Mesenchymal stem cell (in vitro differentiated cells and primary cell): Measurements from ENCODE around the gene DPEP1.

Experiments
- DNase-seq: peaks from one replicate; pipeline ENCODE4 v3.0.0-alpha.2; 2013
- H2AFZ ChIP-seq: one replicate; pipeline ENCODE4 v1.6.1; 2013; ENCODE audit warnings: low read depth, mild to moderate bottlenecking, control low read depth, inconsistent platforms, low read length, moderate library complexity
- H2AK5ac ChIP-seq: 2 replicates; pipeline ENCODE4 v1.6.1; 2013; ENCODE audit warnings: low read length, moderate library complexity, mild to moderate bottlenecking, inconsistent platforms; ENCODE audit not compliant: severe bottlenecking
- H2BK120ac ChIP-seq: one replicate; pipeline ENCODE4 v1.6.1; 2013; ENCODE audit warnings: low read depth, mild to moderate bottlenecking, inconsistent platforms, low read length, moderate library complexity
- H2BK12ac ChIP-seq, 2 experiments: one replicate each; pipeline ENCODE4 v1.6.1; 2013; ENCODE audit warnings: inconsistent platforms in 2 of 2, low read length in 2 of 2, mild to moderate bottlenecking in 2 of 2, moderate library complexity in 2 of 2, control low read depth in 1 of 2
- H2BK15ac ChIP-seq: one replicate; pipeline ENCODE4 v1.6.1; 2013; ENCODE audit warnings: mild to moderate bottlenecking, low read depth, inconsistent platforms; ENCODE audit not compliant: poor library complexity, severe bottlenecking
- H2BK5ac ChIP-seq: 2 replicates; pipeline ENCODE4 v1.6.1; 2013; ENCODE audit warnings: low read depth, mild to moderate bottlenecking, low read length, control low read depth, inconsistent platforms; ENCODE audit not compliant: poor library complexity, severe bottlenecking
- H3K14ac ChIP-seq, 2 experiments: one replicate each; pipeline ENCODE4 v1.6.1; 2013; ENCODE audit warnings: inconsistent platforms in 2 of 2, low read length in 2 of 2, control low read depth in 1 of 2, mild to moderate bottlenecking in 1 of 2, moderate library complexity in 1 of 2
- H3K18ac ChIP-seq, 2 experiments: one replicate each; pipeline ENCODE4 v1.6.1; 2013; ENCODE audit warnings: inconsistent platforms in 2 of 2, low read length in 2 of 2, control low read depth in 1 of 2, low read depth in 1 of 2, mild to moderate bottlenecking in 1 of 2
- H3K23ac ChIP-seq, 2 experiments: one replicate each; pipeline ENCODE4 v1.6.1; 2013; ENCODE audit warnings: inconsistent platforms in 2 of 2, low read length in 2 of 2, mild to moderate bottlenecking in 2 of 2, moderate library complexity in 2 of 2, control low read depth in 1 of 2
- H3K27ac ChIP-seq: 2 replicates; pipeline ENCODE4 v1.5.1; 2013; ENCODE audit warnings: mild to moderate bottlenecking, moderate library complexity, low read length, control low read depth, inconsistent platforms; ENCODE audit not compliant: poor library complexity, severe bottlenecking
- H3K27me3 ChIP-seq, 2 experiments: 2 replicates each; pipeline versions ENCODE4 v1.6.1 to v1.7.0; 2013; ENCODE audit warnings: low read length in 2 of 2, mild to moderate bottlenecking in 2 of 2, moderate library complexity in 2 of 2, control low read depth in 1 of 2, inconsistent platforms in 1 of 2; ENCODE audit not compliant: control insufficient read depth in 1 of 2, insufficient read depth in 1 of 2
- H3K36me3 ChIP-seq, 2 experiments: 2 replicates each; pipeline versions ENCODE4 v1.6.1 to v1.7.0; 2013; ENCODE audit warnings: low read length in 2 of 2, control low read depth in 1 of 2, inconsistent platforms in 1 of 2, low read depth in 1 of 2, mild to moderate bottlenecking in 1 of 2; ENCODE audit not compliant: insufficient read depth in 2 of 2, control insufficient read depth in 1 of 2
- H3K4ac ChIP-seq, 2 experiments: one replicate each; pipeline ENCODE4 v1.6.1; 2013; ENCODE audit warnings: inconsistent platforms in 2 of 2, low read length in 2 of 2, mild to moderate bottlenecking in 2 of 2, moderate library complexity in 2 of 2, control low read depth in 1 of 2, low read depth in 1 of 2
- H3K4me1 ChIP-seq: 2 replicates; pipeline ENCODE4 v1.6.1; 2013; ENCODE audit warnings: low read depth, low read length, control low read depth; ENCODE audit not compliant: control insufficient read depth, insufficient read depth
- H3K4me2 ChIP-seq: 2 replicates; pipeline ENCODE4 v1.6.1; 2013; ENCODE audit warnings: low read length, mild to moderate bottlenecking, inconsistent platforms; ENCODE audit not compliant: poor library complexity, severe bottlenecking
- H3K4me3 ChIP-seq, 2 experiments: 2 replicates each; pipeline versions ENCODE4 v1.5.1 to v1.7.0; 2013; ENCODE audit warnings: low read length in 2 of 2, mild to moderate bottlenecking in 2 of 2, control low read depth in 1 of 2, low read depth in 1 of 2; ENCODE audit not compliant: insufficient read depth in 1 of 2
- H3K79me1 ChIP-seq: replicated peaks from 2 replicates; pipeline ENCODE4 v1.6.1; 2013; ENCODE audit warnings: mild to moderate bottlenecking, control low read depth, low read length, inconsistent platforms; ENCODE audit not compliant: poor library complexity, severe bottlenecking
- H3K9ac ChIP-seq: 2 replicates; pipeline ENCODE4 v1.7.0; 2013; ENCODE audit warnings: mild to moderate bottlenecking, low read length, moderate library complexity
- H3K9me3 ChIP-seq: 2 replicates; pipeline ENCODE4 v1.7.0; 2013; ENCODE audit warnings: mild to moderate bottlenecking, low read length; ENCODE audit not compliant: control insufficient read depth
- H4K8ac ChIP-seq: one replicate; pipeline ENCODE4 v1.6.1; 2013; ENCODE audit warnings: inconsistent platforms, mild to moderate bottlenecking, low read length, moderate library complexity
- H4K91ac ChIP-seq: one replicate; pipeline ENCODE4 v1.6.1; 2013; ENCODE audit warnings: mild to moderate bottlenecking, low read length, inconsistent platforms
- WGBS: methylation state at CpG from one replicate; pipeline ENCODE4 v1.1.7; 2013; ENCODE audit warnings: mixed read lengths; 5-methylcytosine and 5-hydroxymethylcytosine counted together

The DPEP1 gene

GRCh38 chr16:89600427-89600826 lies 13.0 kb upstream of the DPEP1 start:
- Histone ChIP-seq H4K91ac (no peak overlapping the region), H2BK12ac (no peak overlapping the region), H3K79me1 (no peaks in the 10 kb centered on the region), H3K4me1 (peaks cover 27% of the 10 kb centered on the region), H2BK120ac (no peak overlapping the region), H3K18ac (no peak overlapping the region), H3K23ac (no peak overlapping the region), H3K4me3 (no peak overlapping the region), H3K27ac (no peak overlapping the region), H3K27me3 (peaks cover 0 to 9% of the 10 kb centered on the region in 2 experiments), H2AK5ac (no peak overlapping the region), H3K9me3 (no peaks in the 10 kb centered on the region), H3K9ac (no peak overlapping the region), H4K8ac (no peak overlapping the region), H3K36me3 (no peaks in the 10 kb centered on the region), H3K14ac (peak overlapping the region in 1 of 2 experiments; percentile 2), H3K4ac (no peak overlapping the region), H3K4me2 (no peak overlapping the region), H2AFZ (no peak overlapping the region), H2BK5ac (no peak overlapping the region), H2BK15ac (no peak overlapping the region)
- no peak for DNase-seq
- 93% methylated on average over 12 of the region's 12 CpGs for WGBS

DNA sequence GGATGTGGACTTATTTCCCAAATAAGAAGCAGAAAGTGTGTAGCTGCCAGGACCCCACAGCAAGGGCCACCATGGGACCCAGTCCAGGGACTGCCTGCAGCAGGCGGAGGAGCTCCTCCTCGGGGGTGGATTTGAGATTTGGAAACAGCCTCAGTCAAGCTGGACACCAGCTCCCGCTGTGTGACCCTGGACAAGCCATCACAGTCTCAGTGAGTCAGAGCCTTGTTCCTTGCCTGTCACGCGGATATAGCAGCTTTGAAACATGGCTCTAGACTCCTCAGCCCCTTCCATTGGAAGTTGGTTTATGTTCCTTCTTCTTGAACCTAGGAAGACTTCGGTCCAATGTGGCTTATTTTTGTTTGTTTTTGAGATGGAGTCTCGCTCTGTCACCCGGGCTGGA lies 12.5 kb upstream of the DPEP1 start:
- Histone ChIP-seq H2BK5ac (no peak overlapping the region), H3K23ac (no peak overlapping the region), H2BK12ac (peak overlapping the region in 1 of 2 experiments; percentile 37), H4K91ac (no peak overlapping the region), H3K36me3 (no peaks in the 10 kb centered on the region), H2AK5ac (no peak overlapping the region), H3K27me3 (peaks cover 0 to 14% of the 10 kb centered on the region in 2 experiments), H3K9me3 (no peaks in the 10 kb centered on the region), H2AFZ (no peak overlapping the region), H3K79me1 (no peaks in the 10 kb centered on the region), H4K8ac (no peak overlapping the region), H2BK15ac (no peak overlapping the region), H3K27ac (no peak overlapping the region), H3K18ac (no peak overlapping the region), H3K9ac (no peak overlapping the region), H3K4me2 (no peak overlapping the region), H3K14ac (no peak overlapping the region), H3K4ac (no peak overlapping the region), H2BK120ac (no peak overlapping the region), H3K4me1 (peaks cover 28% of the 10 kb centered on the region), H3K4me3 (no peak overlapping the region)
- WGBS: 82% methylated on average over 8 of the region's 8 CpGs
- DNase-seq: peak; percentile 54

GRCh38 chr16:89601906-89602272 lies 11.6 kb upstream of the DPEP1 start:
- Histone ChIP-seq H3K27me3 (peaks cover 0 to 17% of the 10 kb centered on the region in 2 experiments), H4K91ac (peak overlapping the region; percentile 73), H2BK5ac (peak overlapping the region; percentile 85), H3K14ac (peak overlapping the region in 1 of 2 experiments; percentile 68), H2BK12ac (peak overlapping the region in 1 of 2 experiments; percentile 79), H2BK15ac (peak overlapping the region; percentile 71), H3K27ac (peak overlapping the region; percentile 85), H3K4me2 (peak overlapping the region; percentile 15), H3K4me3 (no peak overlapping the region), H3K23ac (no peak overlapping the region), H3K9ac (peak overlapping the region; percentile 17), H3K18ac (peak overlapping the region; percentile 26 to 54), H3K4me1 (peaks cover 29% of the 10 kb centered on the region), H4K8ac (peak overlapping the region; percentile 66), H2AFZ (no peak overlapping the region), H2AK5ac (no peak overlapping the region), H3K4ac (no peak overlapping the region), H3K36me3 (no peaks in the 10 kb centered on the region), H3K79me1 (no peaks in the 10 kb centered on the region), H3K9me3 (no peaks in the 10 kb centered on the region), H2BK120ac (no peak overlapping the region)
- DNase-seq: no peak
- WGBS: 58% methylated on average over 22 of the region's 22 CpGs

DNA sequence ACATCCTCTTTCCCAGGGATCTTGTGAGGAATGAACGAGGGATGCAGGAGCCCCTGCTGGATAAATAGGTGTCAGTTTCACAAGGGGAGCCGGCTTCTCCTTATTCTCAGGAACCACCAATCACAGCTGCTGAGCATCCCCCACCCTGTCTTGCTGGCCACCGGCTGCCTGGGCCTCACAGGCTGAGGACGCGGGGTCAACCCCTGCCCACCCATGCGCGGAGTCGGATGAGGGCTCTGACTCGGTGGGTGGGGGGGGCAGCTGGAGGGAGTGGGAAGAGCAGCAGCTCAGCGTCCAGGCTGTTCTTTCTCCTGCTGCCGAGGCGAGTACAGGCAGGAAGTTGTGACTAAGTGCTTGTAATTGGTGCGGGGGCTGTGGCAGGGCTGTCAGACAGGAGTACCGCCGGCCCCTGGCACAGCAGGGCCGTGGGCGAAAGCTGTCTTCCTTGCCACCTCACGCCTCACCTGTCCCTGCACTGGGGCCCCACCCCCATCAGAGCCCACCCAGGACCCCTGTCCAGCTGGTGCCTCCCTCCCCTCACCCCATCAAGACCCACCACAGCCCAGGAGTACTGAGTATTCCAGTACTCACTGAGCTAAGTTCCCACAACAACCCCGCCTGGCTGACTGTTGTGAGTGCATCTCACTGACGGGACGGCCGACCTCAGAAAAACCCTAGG lies 11.0 kb upstream of the DPEP1 start:
- WGBS: under 1% methylated on average over 18 of the region's 22 CpGs

More for the DNA sequence above, 11.0 kb upstream of the DPEP1 start:
- no peaks in the 10 kb centered on the region for H3K36me3 ChIP-seq
- H3K4me3 ChIP-seq: peak overlapping the region in 1 of 2 experiments; percentile 29
- no peak overlapping the region for H2AK5ac ChIP-seq
- no peak overlapping the region for H3K14ac ChIP-seq
- no peaks in the 10 kb centered on the region for H3K79me1 ChIP-seq
- peak overlapping the region; percentile 35 for H2BK5ac ChIP-seq
- H3K9ac ChIP-seq: peak overlapping the region; percentile 17
- peak overlapping the region; percentile 7 for H2AFZ ChIP-seq
- no peaks in the 10 kb centered on the region for H3K9me3 ChIP-seq
- H3K23ac ChIP-seq: no peak overlapping the region
- no peak overlapping the region for H2BK120ac ChIP-seq
- peak; percentile 91 for DNase-seq
- no peak overlapping the region for H2BK15ac ChIP-seq
- peak overlapping the region; percentile 12 to 35 for H3K4ac ChIP-seq
- peak overlapping the region; percentile 15 for H3K4me2 ChIP-seq
- H3K27me3 ChIP-seq: peaks cover 0 to 19% of the 10 kb centered on the region in 2 experiments
- H3K4me1 ChIP-seq: peaks cover 29% of the 10 kb centered on the region
- H3K18ac ChIP-seq: peak overlapping the region; percentile 44 to 45
- peak overlapping the region; percentile 78 for H4K91ac ChIP-seq
- peak overlapping the region; percentile 66 for H4K8ac ChIP-seq
- peak overlapping the region; percentile 85 for H3K27ac ChIP-seq
- peak overlapping the region; percentile 25 to 79 for H2BK12ac ChIP-seq
